Natural killer cell (primary cell): Measurements from ENCODE around the gene HMGCL. TPM values are rescaled to one million over a fixed set of nuclear protein-coding genes. Genes with fewer than 3 reads are reported as not detected.

Experiments used
- ATAC-seq, 3 donors: fragments of 150-1000 bp in 2 of 3; fragments of 200-7000 bp in 1 of 3; cut with Tn5 transposase; 1 replicate in 1 of 3; 2 replicates in 2 of 3; pipeline ENCODE4 v1.10.0; 2021; ENCODE audit warnings: mild to moderate bottlenecking in 2 of 3, moderate library complexity in 2 of 3
- DNase-seq, 2 donors: peaks; one replicate each; pipeline versions ENCODE4 v3.0.0 to v3.0.0-alpha.2; 2013 to 2021; ENCODE audit warnings: mixed read lengths in 1 of 2
- H3K27ac ChIP-seq: one replicate; pipeline ENCODE4 v1.5.1; 2013; ENCODE audit warnings: mild to moderate bottlenecking, low read length
- H3K27me3 ChIP-seq: one replicate; pipeline ENCODE4 v1.6.1; 2013; ENCODE audit warnings: low read length; ENCODE audit not compliant: control insufficient read depth, insufficient read depth
- H3K36me3 ChIP-seq: one replicate; pipeline ENCODE4 v1.6.1; 2013; ENCODE audit warnings: low read length; ENCODE audit not compliant: control insufficient read depth, insufficient read depth
- H3K4me1 ChIP-seq: one replicate; pipeline ENCODE4 v1.6.1; 2013; ENCODE audit warnings: low read length; ENCODE audit not compliant: control insufficient read depth, insufficient read depth
- H3K4me3 ChIP-seq: one replicate; pipeline ENCODE4 v1.5.1; 2013; ENCODE audit warnings: low read length
- H3K9me3 ChIP-seq: one replicate; pipeline ENCODE4 v1.6.1; 2013; ENCODE audit warnings: low read length; ENCODE audit not compliant: control insufficient read depth, insufficient read depth
- H3K27ac Mint-ChIP-seq, 2 donors: one replicate each; pipeline ENCODE4 v1.8.0; 2022; ENCODE audit warnings: mild to moderate bottlenecking in 2 of 2, mixed read lengths in 2 of 2, moderate library complexity in 1 of 2
- H3K27me3 Mint-ChIP-seq, 2 donors: one replicate each; pipeline ENCODE4 v1.8.0; 2022; ENCODE audit warnings: low read depth in 2 of 2, mixed read lengths in 2 of 2
- H3K36me3 Mint-ChIP-seq: one replicate; pipeline ENCODE4 v1.8.0; 2022; ENCODE audit warnings: mixed read lengths
- H3K4me1 Mint-ChIP-seq, 2 donors: one replicate each; pipeline ENCODE4 v1.8.0; 2022; ENCODE audit warnings: mixed read lengths in 2 of 2
- H3K4me3 Mint-ChIP-seq: one replicate; pipeline ENCODE4 v1.8.0; 2022; ENCODE audit warnings: mild to moderate bottlenecking, moderate library complexity, mixed read lengths
- H3K9me3 Mint-ChIP-seq, 2 donors: one replicate each; pipeline ENCODE4 v1.8.0; 2022; ENCODE audit warnings: mixed read lengths in 2 of 2
- CTCF ChIP-seq: fragments of 200-600 bp; IDR thresholded peaks from one replicate; pipeline ENCODE4 v1.8.0; 2022; ENCODE audit warnings: antibody characterized with exemption
- WGBS: methylation state at CpG from one replicate; pipeline ENCODE4 v1.1.7; 2013; ENCODE audit warnings: missing lambda C conversion rate; ENCODE audit not compliant: insufficient coverage; 5-methylcytosine and 5-hydroxymethylcytosine counted together
- intact Hi-C: fragments of 100-400 bp; cut with micrococcal nuclease; formaldehyde crosslinking; loops from one replicate; pipeline ENCODE4 v1.14.2; 2022
- total RNA-seq, 4 donors: library from RNA; stranded (reverse); fragments of 120-200 nt in 1 of 4; gene quantifications; one replicate each; pipeline versions ENCODE4 v1.2.3 to v1.2.4, GENCODE V29; 2013 to 2022

Gene HMGCL
- total RNA-seq, 3 donors from 2014 or later (not counting 1 experiment from before 2014, with no cell fraction given), result 16.8 to 26.9 (median 17.0) TPM

- Mint-ChIP-seq H3K4me3 (peak overlapping the region; percentile 94), H3K9me3 (no peaks in the 10 kb centered on the region), H3K27ac (peak overlapping the region; percentile 85 to 92), H3K27me3 (no peaks in the 10 kb centered on the region), H3K4me1 (peaks cover 16 to 36% of the 10 kb centered on the region in 2 donors), H3K36me3 (no peaks in the 10 kb centered on the region)
- ATAC-seq (no peak), DNase-seq (no peak)
- Histone ChIP-seq H3K4me1 (peaks cover 30% of the 10 kb centered on the region), H3K9me3 (no peaks in the 10 kb centered on the region), H3K27me3 (no peaks in the 10 kb centered on the region), H3K4me3 (peak overlapping the region; percentile 93), H3K36me3 (peaks cover 20% of the 10 kb centered on the region), H3K27ac (peak overlapping the region; percentile 70)
- intact Hi-C loops, result no loop called here
- 52% methylated on average over 7 of the region's 7 CpGs for WGBS
- TF ChIP-seq CTCF, result no peak
Observed at GRCh38 chr1:23799255-23799569, 26.0 kb downstream of the HMGCL start.

GRCh38 chr1:23798662-23799142, 26.5 kb downstream of the HMGCL start:
- peaks cover 16 to 36% of the 10 kb centered on the region in 2 donors for H3K4me1 Mint-ChIP-seq
- peak overlapping the region; percentile 94 for H3K4me3 Mint-ChIP-seq
- no peaks in the 10 kb centered on the region for H3K36me3 Mint-ChIP-seq
- intact Hi-C loops, result no loop called here
- no peak for TF ChIP-seq CTCF
- Histone ChIP-seq H3K4me1 (peaks cover 30% of the 10 kb centered on the region), H3K4me3 (no peak overlapping the region), H3K36me3 (peaks cover 20% of the 10 kb centered on the region), H3K27ac (peak overlapping the region; percentile 70), H3K9me3 (no peaks in the 10 kb centered on the region), H3K27me3 (no peaks in the 10 kb centered on the region)
- H3K27me3 Mint-ChIP-seq, result no peaks in the 10 kb centered on the region
- ATAC-seq (no peak), DNase-seq (no peak)
- H3K27ac Mint-ChIP-seq, result peak overlapping the region; percentile 85 to 92
- H3K9me3 Mint-ChIP-seq, result no peaks in the 10 kb centered on the region
- 96% methylated on average over 12 of the region's 12 CpGs for WGBS

GRCh38 chr1:23797478-23798448, 27.5 kb downstream of the HMGCL start:
- no peak for TF ChIP-seq CTCF
- H3K9me3 Mint-ChIP-seq, result no peaks in the 10 kb centered on the region
- 95% methylated on average over 16 of the region's 20 CpGs for WGBS

More at GRCh38 chr1:23797478-23798448, 27.5 kb downstream of the HMGCL start:
- Histone ChIP-seq H3K4me1 (peaks cover 38% of the 10 kb centered on the region), H3K9me3 (no peaks in the 10 kb centered on the region), H3K27me3 (no peaks in the 10 kb centered on the region), H3K4me3 (no peak overlapping the region), H3K27ac (no peak overlapping the region), H3K36me3 (peaks cover 27% of the 10 kb centered on the region)
- Mint-ChIP-seq H3K36me3 (no peaks in the 10 kb centered on the region), H3K27me3 (no peaks in the 10 kb centered on the region), H3K27ac (peak overlapping the region in 1 of 2 donors; percentile 92), H3K4me1 (peaks cover 16 to 44% of the 10 kb centered on the region in 2 donors), H3K4me3 (no peak overlapping the region)
- ATAC-seq (no peak), DNase-seq (no peak)
- intact Hi-C loops, result no loop called here
